ENCODE data around the gene ZFAND3.

The ZFAND3 gene

DNA sequence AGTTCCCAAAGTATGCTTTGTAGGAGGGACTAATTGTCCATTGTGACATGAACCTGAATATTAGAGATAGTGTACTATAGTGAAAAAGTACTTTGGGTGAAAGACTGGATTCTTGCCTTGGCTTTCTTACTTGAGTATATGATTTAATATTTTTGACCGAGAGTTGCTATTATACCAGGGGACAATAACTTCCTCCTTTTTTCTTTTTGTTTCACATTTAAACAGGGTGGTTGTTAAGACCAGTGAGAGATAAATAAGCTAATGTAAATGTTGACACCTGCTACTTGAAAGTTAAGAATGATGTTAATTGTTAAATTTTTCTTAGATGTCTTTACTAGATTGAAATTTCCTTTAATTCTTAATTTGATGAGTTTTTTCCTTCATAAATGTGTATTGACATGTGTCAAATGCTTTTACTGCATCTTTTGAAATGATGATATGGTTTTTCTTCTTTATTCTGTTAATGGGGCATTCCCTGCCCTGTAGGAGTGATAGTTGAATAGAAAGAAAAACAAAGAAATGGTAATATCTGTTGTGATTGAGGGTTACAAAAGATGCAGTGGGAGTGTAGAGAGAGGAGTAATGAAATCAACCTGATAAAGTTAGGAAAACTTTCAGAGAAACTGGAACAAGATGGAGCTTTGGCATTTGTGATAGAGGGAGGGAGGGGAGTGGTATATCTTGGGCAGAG, 48.4 kb downstream of the ZFAND3 start:
- no peak for DNase-seq
- Histone ChIP-seq H3K27me3 (replicated peaks; ENCODE audit: insufficient read depth, low read length) (no peaks in the 10 kb centered on the region), H2AFZ (ENCODE audit: low read length) (no peak overlapping the region), H3K4me1 (ENCODE audit: low read length) (no peaks in the 10 kb centered on the region), H3K9me2 (replicated peaks; ENCODE audit: insufficient read depth, low read length) (no peaks in the 10 kb centered on the region), H3K9me3 (replicated peaks; ENCODE audit: insufficient read depth, low read length) (no peaks in the 10 kb centered on the region), H3K79me2 (ENCODE audit: low read length) (peaks cover 74% of the 10 kb centered on the region), H3K36me3 (replicated peaks; ENCODE audit: insufficient read depth, low read length) (no peaks in the 10 kb centered on the region), H3K27ac (ENCODE audit: low read length) (no peak overlapping the region), H3K4me2 (ENCODE audit: low read depth, low read length) (no peak overlapping the region), H4K20me1 (ENCODE audit: insufficient read depth, low read length) (no peaks in the 10 kb centered on the region), H3K4me3 (ENCODE audit: low read length) (no peak overlapping the region), H3K9ac (ENCODE audit: low read length) (no peak overlapping the region), H3F3A (ENCODE audit: insufficient read depth, low read length) (no peaks in the 10 kb centered on the region)
- TF ChIP-seq, protein P1, sequence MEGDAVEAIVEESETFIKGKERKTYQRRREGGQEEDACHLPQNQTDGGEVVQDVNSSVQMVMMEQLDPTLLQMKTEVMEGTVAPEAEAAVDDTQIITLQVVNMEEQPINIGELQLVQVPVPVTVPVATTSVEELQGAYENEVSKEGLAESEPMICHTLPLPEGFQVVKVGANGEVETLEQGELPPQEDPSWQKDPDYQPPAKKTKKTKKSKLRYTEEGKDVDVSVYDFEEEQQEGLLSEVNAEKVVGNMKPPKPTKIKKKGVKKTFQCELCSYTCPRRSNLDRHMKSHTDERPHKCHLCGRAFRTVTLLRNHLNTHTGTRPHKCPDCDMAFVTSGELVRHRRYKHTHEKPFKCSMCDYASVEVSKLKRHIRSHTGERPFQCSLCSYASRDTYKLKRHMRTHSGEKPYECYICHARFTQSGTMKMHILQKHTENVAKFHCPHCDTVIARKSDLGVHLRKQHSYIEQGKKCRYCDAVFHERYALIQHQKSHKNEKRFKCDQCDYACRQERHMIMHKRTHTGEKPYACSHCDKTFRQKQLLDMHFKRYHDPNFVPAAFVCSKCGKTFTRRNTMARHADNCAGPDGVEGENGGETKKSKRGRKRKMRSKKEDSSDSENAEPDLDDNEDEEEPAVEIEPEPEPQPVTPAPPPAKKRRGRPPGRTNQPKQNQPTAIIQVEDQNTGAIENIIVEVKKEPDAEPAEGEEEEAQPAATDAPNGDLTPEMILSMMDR (IDR thresholded peaks at IDR 0.05; ENCODE audit: low read length), result no peak
- TF ChIP-seq EZH2 (optimal IDR thresholded peaks at IDR 0.05; ENCODE audit: low read depth, low read length), result no peak
- TF ChIP-seq EZH2phosphoT487 (IDR thresholded peaks at IDR 0.05; ENCODE audit: low read length), result no peak

DNA sequence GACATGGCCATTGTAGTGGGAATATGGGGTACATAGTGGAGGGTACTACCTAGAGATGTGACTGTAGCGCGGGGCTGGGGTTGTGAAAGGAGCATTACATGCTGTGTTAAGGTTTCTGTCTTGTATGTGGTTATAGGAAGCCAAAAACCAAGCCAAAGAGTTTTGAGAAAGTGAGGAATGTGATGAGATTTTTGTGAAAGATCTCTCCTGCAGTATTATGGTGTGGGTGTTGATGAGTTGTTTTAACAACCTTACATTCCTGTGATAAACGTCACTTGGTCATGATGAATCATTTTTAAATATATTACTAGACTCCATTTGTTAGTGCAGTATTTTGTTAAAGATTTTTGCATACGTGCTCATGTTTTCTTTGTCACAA, 48.9 kb downstream of the ZFAND3 start:
- H3K79me2 ChIP-seq (ENCODE audit: low read length), result peaks cover 79% of the 10 kb centered on the region
- no peaks in the 10 kb centered on the region for H3K36me3 ChIP-seq (replicated peaks; ENCODE audit: insufficient read depth, low read length)
- no peaks in the 10 kb centered on the region for H3K9me3 ChIP-seq (replicated peaks; ENCODE audit: insufficient read depth, low read length)
- H3K27ac ChIP-seq (ENCODE audit: low read length), result no peak overlapping the region
- H3F3A ChIP-seq (ENCODE audit: insufficient read depth, low read length), result no peaks in the 10 kb centered on the region
- no peaks in the 10 kb centered on the region for H3K27me3 ChIP-seq (replicated peaks; ENCODE audit: insufficient read depth, low read length)
- no peaks in the 10 kb centered on the region for H4K20me1 ChIP-seq (ENCODE audit: insufficient read depth, low read length)
- no peak overlapping the region for H2AFZ ChIP-seq (ENCODE audit: low read length)
- no peak overlapping the region for H3K4me2 ChIP-seq (ENCODE audit: low read depth, low read length)
- DNase-seq, result no peak
- TF ChIP-seq, protein P1 (IDR thresholded peaks at IDR 0.05; ENCODE audit: low read length), result no peak
- TF ChIP-seq EZH2 (optimal IDR thresholded peaks at IDR 0.05; ENCODE audit: low read depth, low read length) (no peak), EZH2phosphoT487 (IDR thresholded peaks at IDR 0.05; ENCODE audit: low read length) (no peak)
- no peaks in the 10 kb centered on the region for H3K9me2 ChIP-seq (replicated peaks; ENCODE audit: insufficient read depth, low read length)
- no peaks in the 10 kb centered on the region for H3K4me1 ChIP-seq (ENCODE audit: low read length)
- H3K9ac ChIP-seq (ENCODE audit: low read length), result no peak overlapping the region
- no peak overlapping the region for H3K4me3 ChIP-seq (ENCODE audit: low read length)

DNA sequence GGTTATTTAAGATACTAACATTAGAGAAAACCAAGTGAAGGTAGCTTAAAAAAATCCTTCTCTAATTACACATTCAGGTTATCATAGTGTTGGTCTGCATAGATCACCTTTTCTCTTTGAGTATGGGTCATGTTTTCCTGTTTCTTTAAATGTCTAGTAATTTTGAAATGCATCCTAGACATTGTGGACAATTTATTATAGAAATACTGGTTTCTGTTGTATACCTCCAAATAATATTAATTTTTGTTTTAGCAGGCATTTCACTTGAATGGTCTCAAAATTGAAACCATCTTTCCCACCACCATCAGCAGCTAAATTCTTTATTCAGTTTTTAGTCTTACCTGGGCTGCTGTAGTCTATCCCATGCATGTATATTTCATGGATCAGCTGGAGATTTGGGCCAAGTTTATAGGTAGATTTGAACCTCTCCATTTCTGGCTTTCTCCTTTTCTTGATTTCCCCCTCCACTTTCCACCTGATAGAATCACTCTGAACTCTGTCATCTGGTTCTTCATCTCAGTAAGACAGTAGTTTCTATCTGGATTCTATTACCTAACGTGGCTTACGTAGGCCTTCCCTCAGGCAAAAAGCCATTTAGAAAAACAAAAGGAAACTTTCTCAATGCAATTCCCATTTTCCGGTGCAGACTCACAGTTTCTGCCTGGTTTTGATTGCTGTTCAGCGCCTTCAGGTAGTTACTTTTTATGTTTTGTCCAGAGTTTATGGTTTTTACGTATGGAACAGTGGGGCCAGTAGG, 52.3 kb downstream of the ZFAND3 start:
- H3K79me2 ChIP-seq (ENCODE audit: low read length), result peaks cover 76% of the 10 kb centered on the region
- H3K27me3 ChIP-seq (replicated peaks; ENCODE audit: insufficient read depth, low read length), result no peaks in the 10 kb centered on the region
- no peak overlapping the region for H3K9ac ChIP-seq (ENCODE audit: low read length)
- no peak overlapping the region for H3K4me3 ChIP-seq (ENCODE audit: low read length)
- no peaks in the 10 kb centered on the region for H3F3A ChIP-seq (ENCODE audit: insufficient read depth, low read length)
- H3K9me2 ChIP-seq (replicated peaks; ENCODE audit: insufficient read depth, low read length), result no peaks in the 10 kb centered on the region
- DNase-seq, result no peak
- H2AFZ ChIP-seq (ENCODE audit: low read length), result no peak overlapping the region
- no peaks in the 10 kb centered on the region for H3K4me1 ChIP-seq (ENCODE audit: low read length)
- TF ChIP-seq EZH2 (optimal IDR thresholded peaks at IDR 0.05; ENCODE audit: low read depth, low read length) (no peak), EZH2phosphoT487 (IDR thresholded peaks at IDR 0.05; ENCODE audit: low read length) (no peak)
- TF ChIP-seq, protein P1 (IDR thresholded peaks at IDR 0.05; ENCODE audit: low read length), result no peak
- H4K20me1 ChIP-seq (ENCODE audit: insufficient read depth, low read length), result no peaks in the 10 kb centered on the region
- no peak overlapping the region for H3K4me2 ChIP-seq (ENCODE audit: low read depth, low read length)
- no peaks in the 10 kb centered on the region for H3K36me3 ChIP-seq (replicated peaks; ENCODE audit: insufficient read depth, low read length)
- no peak overlapping the region for H3K27ac ChIP-seq (ENCODE audit: low read length)
- no peaks in the 10 kb centered on the region for H3K9me3 ChIP-seq (replicated peaks; ENCODE audit: insufficient read depth, low read length)
